A673 (cell line): ENCODE measurements around the gene MAB21L2.
"Not testable (repeated sequence)": the region's sequence is repeated elsewhere in the genome, so short reads cannot be mapped to it uniquely, and the experiment has no call there.

Source experiments
- CTCF ChIP-seq: fragments of 300-800, 200-600 bp; sonication (generic); conservative IDR thresholded peaks from 2 replicates; pipeline ENCODE4 v1.5.1; 2017; ENCODE audit warnings: low read depth, mild to moderate bottlenecking, antibody characterized with exemption, low read length, moderate library complexity, mixed read lengths
- EZH2 ChIP-seq: fragments of 200-600 bp; sonication (generic); IDR thresholded peaks from 2 replicates; pipeline ENCODE4 v1.6.1; 2017; ENCODE audit warnings: borderline replicate concordance, low read depth, mild to moderate bottlenecking, mixed read lengths, antibody characterized with exemption, low read length; ENCODE audit not compliant: poor library complexity, severe bottlenecking

DNA sequence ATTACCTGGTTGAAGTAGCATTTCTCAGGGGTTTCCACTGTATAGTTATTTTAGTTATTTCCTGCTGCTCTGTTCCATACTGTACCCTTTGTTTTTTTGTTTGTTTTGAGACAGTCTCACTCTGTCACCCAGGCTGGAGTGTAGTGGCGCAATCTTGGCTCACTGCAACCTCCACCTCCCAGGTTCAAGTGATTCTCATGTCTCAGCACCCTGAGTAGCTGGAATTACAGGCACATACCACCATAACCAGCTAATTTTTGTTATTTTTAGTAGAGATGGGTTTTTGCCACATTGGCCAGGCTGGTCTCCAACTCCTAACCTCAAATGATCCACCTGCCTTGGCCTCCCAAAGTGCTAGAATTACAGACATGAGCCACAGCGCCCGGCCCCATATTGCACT, 24.1 kb upstream of the MAB21L2 start:
- TF ChIP-seq CTCF, EZH2: not testable (repeated sequence)
